SK-N-SH (cell line): Measurements from ENCODE around the gene ESPNL. TPM values are rescaled to one million over a fixed set of nuclear protein-coding genes. Genes with fewer than 3 reads are reported as not detected.

ENCODE experiments used
- CTCF ChIA-PET: fragments of 300-600, 350-600 bp; formaldehyde crosslinking; extraction: SDS; loops from one replicate; lab custom pipeline; 2021; lab: Yijun Ruan, JAX
- POLR2A ChIA-PET: fragments of 350-600 bp; sonication (Branson Sonifier 250); formaldehyde crosslinking; extraction: SDS; loops from one replicate; lab custom pipeline; 2020; ENCODE audit warnings: antibody characterized with exemption, inconsistent platforms; lab: Yijun Ruan, JAX
- DNase-seq: peaks from one replicate; pipeline ENCODE4 v3.0.0; 2012
- H2AFZ ChIP-seq: fragments of 200-600 bp; sonication (generic); 2 replicates; pipeline ENCODE4 v1.8.1; 2016; ENCODE audit warnings: antibody characterized with exemption, mild to moderate bottlenecking, low read depth
- H3F3A ChIP-seq: fragments of 200-600 bp; sonication (generic); replicated peaks from 2 replicates; pipeline ENCODE3; 2016; ENCODE audit warnings: antibody characterized with exemption, mild to moderate bottlenecking; ENCODE audit not compliant: insufficient read depth
- H3K27ac ChIP-seq, 2 experiments: fragments of 200-500 bp in 1 of 2; fragments of 200-600 bp in 1 of 2; sonication (Bioruptor generic) in 1 of 2; sonication (generic), shearing (Covaris generic) in 1 of 2; 2 replicates each; pipeline versions ENCODE4 v1.5.1 to v1.6.1; 2014 to 2016; ENCODE audit warnings: low read depth in 2 of 2, inconsistent platforms in 1 of 2, low read length in 1 of 2, mild to moderate bottlenecking in 1 of 2, mixed read lengths in 1 of 2
- H3K27me3 ChIP-seq: fragments of 200-600 bp; sonication (generic), shearing (Covaris generic); 2 replicates; pipeline ENCODE4 v1.6.1; 2016; ENCODE audit warnings: mixed run types; ENCODE audit not compliant: insufficient read depth
- H3K36me3 ChIP-seq, 2 experiments: fragments of 200-500 bp in 1 of 2; fragments of 200-600 bp in 1 of 2; sonication (Bioruptor generic) in 1 of 2; sonication (generic) in 1 of 2; replicated peaks in 1 of 2; 2 replicates each; pipeline versions ENCODE3 to v1.5.1; 2014 to 2016; ENCODE audit warnings: low read length in 1 of 2, mild to moderate bottlenecking in 1 of 2; ENCODE audit not compliant: insufficient read depth in 2 of 2, control insufficient read depth in 1 of 2
- H3K4me1 ChIP-seq, 2 experiments: fragments of 200-500 bp in 1 of 2; fragments of 200-600 bp in 1 of 2; sonication (Bioruptor generic) in 1 of 2; sonication (generic), shearing (Covaris generic) in 1 of 2; 2 replicates each; pipeline versions ENCODE4 v1.5.1 to v1.6.1; 2014 to 2016; ENCODE audit warnings: low read depth in 1 of 2, low read length in 1 of 2, mixed run types in 1 of 2; ENCODE audit not compliant: insufficient read depth in 2 of 2, control insufficient read depth in 1 of 2
- H3K4me2 ChIP-seq: fragments of 200-600 bp; sonication (generic), shearing (Covaris generic); 2 replicates; pipeline ENCODE4 v1.6.1; 2017; ENCODE audit warnings: mixed run types
- H3K4me3 ChIP-seq, 2 experiments: fragments of 200-500 bp in 1 of 2; fragments of 200-600 bp in 1 of 2; sonication (Bioruptor generic) in 1 of 2; sonication (generic), shearing (Covaris generic) in 1 of 2; 2 replicates each; pipeline versions ENCODE4 v1.5.1 to v1.8.1; 2014 to 2016; ENCODE audit warnings: low read depth in 2 of 2, inconsistent platforms in 1 of 2, low read length in 1 of 2, mild to moderate bottlenecking in 1 of 2, mixed read lengths in 1 of 2, moderate library complexity in 1 of 2
- H3K79me2 ChIP-seq: fragments of 200-600 bp; sonication (generic); 2 replicates; pipeline ENCODE4 v1.8.1; 2017; ENCODE audit warnings: mild to moderate bottlenecking; ENCODE audit not compliant: insufficient read depth
- H3K9ac ChIP-seq: fragments of 200-600 bp; sonication (generic); 2 replicates; pipeline ENCODE4 v1.6.1; 2017; ENCODE audit warnings: mixed run types
- H3K9me2 ChIP-seq: fragments of 200-600 bp; sonication (generic); 2 replicates; pipeline ENCODE4 v1.6.1; 2017; ENCODE audit warnings: mixed run types
- H3K9me3 ChIP-seq: fragments of 200-600 bp; sonication (generic); 2 replicates; pipeline ENCODE4 v1.6.1; 2017; ENCODE audit warnings: mixed run types, mild to moderate bottlenecking, moderate library complexity
- H4K20me1 ChIP-seq: fragments of 200-600 bp; sonication (generic); 2 replicates; pipeline ENCODE4 v1.6.1; 2017; ENCODE audit warnings: mild to moderate bottlenecking, mixed run types; ENCODE audit not compliant: insufficient read depth
- CHD2 ChIP-seq: fragments of 150-350 bp; IDR thresholded peaks from 2 replicates; pipeline ENCODE4 v1.6.1; 2018; ENCODE audit warnings: low read length; ENCODE audit not compliant: partially characterized antibody
- EP300 ChIP-seq, 2 experiments: IDR thresholded peaks; 2 replicates each; pipeline versions ENCODE4 v1.4.0 to v1.6.1; 2012; ENCODE audit warnings: borderline replicate concordance in 1 of 2, low read depth in 1 of 2, low read length in 1 of 2
- FOSL2 ChIP-seq: IDR thresholded peaks from 2 replicates; pipeline ENCODE4 v1.4.0; 2012; ENCODE audit warnings: low read depth, mild to moderate bottlenecking, moderate library complexity, borderline replicate concordance
- GABPA ChIP-seq: IDR thresholded peaks from 2 replicates; pipeline ENCODE4 v1.4.0; 2012; ENCODE audit warnings: low read depth, mild to moderate bottlenecking
- GATA2 ChIP-seq: sonication (generic); formaldehyde crosslinking; IDR thresholded peaks from 2 replicates; pipeline ENCODE4 v1.5.0; 2020; ENCODE audit warnings: mild to moderate bottlenecking, missing genetic modification reagents
- MEF2A ChIP-seq: IDR thresholded peaks from 2 replicates; pipeline ENCODE4 v1.4.0; 2012; ENCODE audit warnings: low read depth, borderline replicate concordance
- RFX5 ChIP-seq: IDR thresholded peaks from 2 replicates; pipeline ENCODE4 v1.6.1; 2012; ENCODE audit warnings: mild to moderate bottlenecking, improper control_type of control experiment, low read length
- TCF12 ChIP-seq: IDR thresholded peaks from 2 replicates; pipeline ENCODE4 v1.4.0; 2012
- ZBTB33 ChIP-seq: IDR thresholded peaks from 2 replicates; pipeline ENCODE4 v1.4.0; 2012; ENCODE audit warnings: low read depth, borderline replicate concordance
- WGBS: methylation state at CpG from one replicate; pipeline ENCODE4 v1.1.6; 2017; ENCODE audit warnings: low lambda C conversion rate; 5-methylcytosine and 5-hydroxymethylcytosine counted together
- polyA plus RNA-seq, 3 experiments: library from polyadenylated mRNA; depleted of rRNA; stranded (reverse); fragments of >200 nt; gene quantifications; 2 replicates each; pipeline ENCODE4 v1.2.3, GENCODE V29; 2012
- TF ChIP-seq, protein P1 (sequence below): IDR thresholded peaks from 2 replicates; pipeline ENCODE4 v1.6.1; 2012; ENCODE audit warnings: mild to moderate bottlenecking, low read depth, low read length, moderate library complexity
- TF ChIP-seq, protein P2 (sequence below): IDR thresholded peaks from 2 replicates; pipeline ENCODE4 v1.4.0; 2012; ENCODE audit warnings: low read depth

The ESPNL gene
- polyA plus RNA-seq, 1 of the 3 experiments (the other 2 are of a cell fraction) = 0.05 TPM

GRCh38 chr2:238108423-238109183 lies 8.5 kb downstream of the ESPNL start:
- TF ChIP-seq GABPA (no peak), RFX5 (no peak), MEF2A (no peak), CHD2 (no peak), FOSL2 (no peak), ZBTB33 (no peak), GATA2 (no peak), TCF12 (no peak), EP300 (IDR thresholded peaks at IDR 0.05; ENCODE audit: borderline replicate concordance in 1 of 2, low read depth in 1 of 2, low read length in 1 of 2) (no peak)
- TF ChIP-seq, protein P1, sequence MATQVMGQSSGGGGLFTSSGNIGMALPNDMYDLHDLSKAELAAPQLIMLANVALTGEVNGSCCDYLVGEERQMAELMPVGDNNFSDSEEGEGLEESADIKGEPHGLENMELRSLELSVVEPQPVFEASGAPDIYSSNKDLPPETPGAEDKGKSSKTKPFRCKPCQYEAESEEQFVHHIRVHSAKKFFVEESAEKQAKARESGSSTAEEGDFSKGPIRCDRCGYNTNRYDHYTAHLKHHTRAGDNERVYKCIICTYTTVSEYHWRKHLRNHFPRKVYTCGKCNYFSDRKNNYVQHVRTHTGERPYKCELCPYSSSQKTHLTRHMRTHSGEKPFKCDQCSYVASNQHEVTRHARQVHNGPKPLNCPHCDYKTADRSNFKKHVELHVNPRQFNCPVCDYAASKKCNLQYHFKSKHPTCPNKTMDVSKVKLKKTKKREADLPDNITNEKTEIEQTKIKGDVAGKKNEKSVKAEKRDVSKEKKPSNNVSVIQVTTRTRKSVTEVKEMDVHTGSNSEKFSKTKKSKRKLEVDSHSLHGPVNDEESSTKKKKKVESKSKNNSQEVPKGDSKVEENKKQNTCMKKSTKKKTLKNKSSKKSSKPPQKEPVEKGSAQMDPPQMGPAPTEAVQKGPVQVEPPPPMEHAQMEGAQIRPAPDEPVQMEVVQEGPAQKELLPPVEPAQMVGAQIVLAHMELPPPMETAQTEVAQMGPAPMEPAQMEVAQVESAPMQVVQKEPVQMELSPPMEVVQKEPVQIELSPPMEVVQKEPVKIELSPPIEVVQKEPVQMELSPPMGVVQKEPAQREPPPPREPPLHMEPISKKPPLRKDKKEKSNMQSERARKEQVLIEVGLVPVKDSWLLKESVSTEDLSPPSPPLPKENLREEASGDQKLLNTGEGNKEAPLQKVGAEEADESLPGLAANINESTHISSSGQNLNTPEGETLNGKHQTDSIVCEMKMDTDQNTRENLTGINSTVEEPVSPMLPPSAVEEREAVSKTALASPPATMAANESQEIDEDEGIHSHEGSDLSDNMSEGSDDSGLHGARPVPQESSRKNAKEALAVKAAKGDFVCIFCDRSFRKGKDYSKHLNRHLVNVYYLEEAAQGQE = no peak
- TF ChIP-seq, protein P2, sequence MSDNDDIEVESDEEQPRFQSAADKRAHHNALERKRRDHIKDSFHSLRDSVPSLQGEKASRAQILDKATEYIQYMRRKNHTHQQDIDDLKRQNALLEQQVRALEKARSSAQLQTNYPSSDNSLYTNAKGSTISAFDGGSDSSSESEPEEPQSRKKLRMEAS = no peak
- no peaks in the 10 kb centered on the region for H3K9me2 ChIP-seq
- H3K27me3 ChIP-seq = no peaks in the 10 kb centered on the region
- H3K9me3 ChIP-seq = peaks cover 8% of the 10 kb centered on the region
- H3K9ac ChIP-seq = no peak overlapping the region
- no peak overlapping the region; a peak in 1 of 4 replicates for H3K27ac ChIP-seq
- peak; percentile 51 for DNase-seq
- no peak overlapping the region for H2AFZ ChIP-seq
- POLR2A ChIA-PET = interaction anchor here (0.7 kb wide), 1 partner anchor 10 kb away, joined by 4 read pairs; no protein-coding TSS in a partner anchor
- no peaks in the 10 kb centered on the region for H3K36me3 ChIP-seq
- CTCF ChIA-PET = interaction anchor here (0.6 to 1.1 kb wide), 3 partner anchors 51 to 157 kb away, joined by 3 to 4 read pairs (median 4); no protein-coding TSS in a partner anchor
- no peaks in the 10 kb centered on the region for H3K79me2 ChIP-seq
- peaks cover 0 to 12% of the 10 kb centered on the region in 2 experiments; a peak in 1 of 4 replicates for H3K4me1 ChIP-seq
- no peaks in the 10 kb centered on the region for H3F3A ChIP-seq
- H3K4me3 ChIP-seq = no peak overlapping the region
- H3K4me2 ChIP-seq = no peak overlapping the region
- H4K20me1 ChIP-seq = no peaks in the 10 kb centered on the region
- WGBS = 77% methylated on average over 17 of the region's 19 CpGs
